ENCODE data around the gene DHX29.

The DHX29 gene

DNA sequence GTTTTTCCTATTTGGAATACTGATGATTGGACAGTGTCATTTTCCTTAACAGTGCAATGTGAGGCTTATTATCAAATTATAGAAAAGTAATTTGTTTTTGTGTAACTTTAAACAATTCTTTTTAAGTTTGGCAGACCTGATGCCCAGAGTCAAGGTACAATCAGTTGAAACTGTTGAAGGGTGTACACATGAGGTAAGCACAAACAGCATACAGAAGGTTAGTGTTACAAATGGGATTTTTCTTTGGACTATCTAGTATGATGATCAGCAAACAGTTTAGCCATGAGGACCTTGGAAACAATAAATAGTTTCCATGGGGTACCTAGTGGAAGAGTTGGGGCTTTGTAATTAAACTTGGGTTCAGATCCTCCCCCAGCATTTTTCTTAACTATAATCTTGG, 16.5 kb upstream of the DHX29 start:
- Histone ChIP-seq H3K9me3 (ENCODE audit: control insufficient read depth, insufficient read depth, low read depth, low read length) (no peaks in the 10 kb centered on the region), H3K36me3 (ENCODE audit: control insufficient read depth in 2 of 2, insufficient read depth in 1 of 2, low read length in 2 of 2) (peaks cover 16 to 18% of the 10 kb centered on the region in 2 experiments), H3K4me1 (ENCODE audit: control insufficient read depth, insufficient read depth, low read length) (no peaks in the 10 kb centered on the region), H3K27ac (ENCODE audit: extremely low read depth, low read depth, low read length) (no peak overlapping the region), H3K4me3 (ENCODE audit: low read depth, low read length) (no peak overlapping the region)
- POLR2A ChIA-PET, result no interaction called here
- no peak for TF ChIP-seq ZNF785 (tag by site-specific recombination; IDR thresholded peaks at IDR 0.05)
- no peak for TF ChIP-seq WT1 (tag by site-specific recombination; IDR thresholded peaks at IDR 0.05)
- peak; percentile 22; the same call in 1 of the 2 replicates for TF ChIP-seq ZNF660 (tag by site-specific recombination; IDR thresholded peaks at IDR 0.05)
- CTCF ChIA-PET, result interaction anchor here (0.7 to 1.9 kb wide), 3 partner anchors 37 to 368 kb away, joined by 3 to 10 read pairs (median 3); no protein-coding TSS in a partner anchor

DNA sequence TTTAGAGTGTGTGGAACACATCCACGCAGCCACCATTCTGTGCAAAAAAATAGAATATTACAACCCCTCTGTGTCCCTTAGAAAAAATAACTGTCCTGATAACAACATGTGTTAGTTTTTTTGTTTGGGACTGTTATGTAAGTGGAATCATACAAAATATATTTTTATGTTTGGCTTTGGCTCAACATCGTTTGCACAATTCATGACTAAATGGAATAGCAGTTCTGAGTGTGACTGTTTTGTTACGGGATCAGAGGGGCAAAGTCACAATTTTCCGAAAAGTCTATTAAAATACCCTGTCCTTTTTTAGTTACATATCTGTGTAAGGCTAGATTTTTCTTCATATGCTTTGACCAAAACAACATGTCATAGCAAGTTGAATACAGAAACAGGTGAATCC, 13.1 kb upstream of the DHX29 start:
- no peaks in the 10 kb centered on the region for H3K9me3 ChIP-seq (ENCODE audit: control insufficient read depth, insufficient read depth, low read depth, low read length)
- no peaks in the 10 kb centered on the region for H3K4me1 ChIP-seq (ENCODE audit: control insufficient read depth, insufficient read depth, low read length)
- H3K27ac ChIP-seq (ENCODE audit: extremely low read depth, low read depth, low read length), result no peak overlapping the region
- TF ChIP-seq ZNF768 (tag by site-specific recombination; IDR thresholded peaks at IDR 0.05), result no peak
- no peak for TF ChIP-seq ZNF266 (tag by site-specific recombination; IDR thresholded peaks at IDR 0.05; ENCODE audit: low read depth)
- no peak for TF ChIP-seq KLF1 (tag by site-specific recombination; IDR thresholded peaks at IDR 0.05)
- TF ChIP-seq HIC1 (tag by site-specific recombination; IDR thresholded peaks at IDR 0.05), result no peak
- TF ChIP-seq ZNF830 (tag by site-specific recombination; IDR thresholded peaks at IDR 0.05; ENCODE audit: low read depth), result no peak
- TF ChIP-seq ZNF16 (tag by site-specific recombination; IDR thresholded peaks at IDR 0.05; ENCODE audit: low read depth), result no peak
- no peak for TF ChIP-seq ZXDB (tag by site-specific recombination; IDR thresholded peaks at IDR 0.05)
- TF ChIP-seq ZSCAN30 (tag by site-specific recombination; IDR thresholded peaks at IDR 0.05), result no peak
- no peak for TF ChIP-seq ZNF155 (tag by site-specific recombination; IDR thresholded peaks at IDR 0.05)
- no peak for TF ChIP-seq ZNF664 (tag by site-specific recombination; IDR thresholded peaks at IDR 0.05)
- TF ChIP-seq HOXC10 (CRISPR knock-in tag; IDR thresholded peaks at IDR 0.05), result no peak
- no peak overlapping the region for H3K4me3 ChIP-seq (ENCODE audit: low read depth, low read length)
- POLR2A ChIA-PET, result no interaction called here
- H3K36me3 ChIP-seq (ENCODE audit: control insufficient read depth in 2 of 2, insufficient read depth in 1 of 2, low read length in 2 of 2), result peaks cover 2 to 12% of the 10 kb centered on the region in 2 experiments
- CTCF ChIA-PET, result no interaction called here

GRCh38 chr5:55319491-55319890, 12.0 kb upstream of the DHX29 start:
- H3K36me3 ChIP-seq (ENCODE audit: control insufficient read depth in 2 of 2, insufficient read depth in 1 of 2, low read length in 2 of 2), result peaks cover 0 to 6% of the 10 kb centered on the region in 2 experiments; a peak in 2 of 3 replicates
- no peak overlapping the region for H3K4me3 ChIP-seq (ENCODE audit: low read depth, low read length)
- ChIA-PET POLR2A (interaction anchor here (1.1 kb wide), 1 partner anchor 12 kb away, joined by 4 read pairs; the partner anchor contains the start of gene DHX29), CTCF (interaction anchor here (0.5 to 0.7 kb wide), 2 partner anchors 11 to 143 kb away, joined by 5 read pairs; no protein-coding TSS in a partner anchor)
- H3K27ac ChIP-seq (ENCODE audit: extremely low read depth, low read depth, low read length), result no peak overlapping the region
- no peaks in the 10 kb centered on the region for H3K4me1 ChIP-seq (ENCODE audit: control insufficient read depth, insufficient read depth, low read length)
- H3K9me3 ChIP-seq (ENCODE audit: control insufficient read depth, insufficient read depth, low read depth, low read length), result no peaks in the 10 kb centered on the region
- TF ChIP-seq ZNF184 (tag by site-specific recombination; IDR thresholded peaks at IDR 0.05), result no peak
- no peak for TF ChIP-seq ZNF157 (tag by site-specific recombination; IDR thresholded peaks at IDR 0.05)
- TF ChIP-seq ZNF138 (tag by site-specific recombination; IDR thresholded peaks at IDR 0.05; ENCODE audit: borderline replicate concordance), result no peak
- TF ChIP-seq, protein P1, sequence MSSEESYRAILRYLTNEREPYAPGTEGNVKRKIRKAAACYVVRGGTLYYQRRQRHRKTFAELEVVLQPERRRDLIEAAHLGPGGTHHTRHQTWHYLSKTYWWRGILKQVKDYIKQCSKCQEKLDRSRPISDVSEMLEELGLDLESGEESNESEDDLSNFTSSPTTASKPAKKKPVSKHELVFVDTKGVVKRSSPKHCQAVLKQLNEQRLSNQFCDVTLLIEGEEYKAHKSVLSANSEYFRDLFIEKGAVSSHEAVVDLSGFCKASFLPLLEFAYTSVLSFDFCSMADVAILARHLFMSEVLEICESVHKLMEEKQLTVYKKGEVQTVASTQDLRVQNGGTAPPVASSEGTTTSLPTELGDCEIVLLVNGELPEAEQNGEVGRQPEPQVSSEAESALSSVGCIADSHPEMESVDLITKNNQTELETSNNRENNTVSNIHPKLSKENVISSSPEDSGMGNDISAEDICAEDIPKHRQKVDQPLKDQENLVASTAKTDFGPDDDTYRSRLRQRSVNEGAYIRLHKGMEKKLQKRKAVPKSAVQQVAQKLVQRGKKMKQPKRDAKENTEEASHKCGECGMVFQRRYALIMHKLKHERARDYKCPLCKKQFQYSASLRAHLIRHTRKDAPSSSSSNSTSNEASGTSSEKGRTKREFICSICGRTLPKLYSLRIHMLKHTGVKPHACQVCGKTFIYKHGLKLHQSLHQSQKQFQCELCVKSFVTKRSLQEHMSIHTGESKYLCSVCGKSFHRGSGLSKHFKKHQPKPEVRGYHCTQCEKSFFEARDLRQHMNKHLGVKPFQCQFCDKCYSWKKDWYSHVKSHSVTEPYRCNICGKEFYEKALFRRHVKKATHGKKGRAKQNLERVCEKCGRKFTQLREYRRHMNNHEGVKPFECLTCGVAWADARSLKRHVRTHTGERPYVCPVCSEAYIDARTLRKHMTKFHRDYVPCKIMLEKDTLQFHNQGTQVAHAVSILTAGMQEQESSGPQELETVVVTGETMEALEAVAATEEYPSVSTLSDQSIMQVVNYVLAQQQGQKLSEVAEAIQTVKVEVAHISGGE (tag by site-specific recombination; conservative IDR thresholded peaks at IDR 0.05; ENCODE audit: low read depth), result no peak
- TF ChIP-seq ZBTB8A (tag by site-specific recombination; IDR thresholded peaks at IDR 0.05), result no peak

All from HEK293 (cell line).